ENCODE measurements around the gene TOR2A. TPM values are rescaled to one million over a fixed set of nuclear protein-coding genes. Genes with fewer than 3 reads are reported as not detected.

Gene TOR2A
- total and polyA plus RNA-seq, 9 donors, result 3.7 to 10.0 (median 9.2) TPM

GRCh38 chr9:127721391-127721821 is 13.7 kb downstream of the TOR2A start:
- Histone ChIP-seq H3K4me3 (ENCODE audit: low read length) (no peak overlapping the region), H3K36me3 (ENCODE audit: control insufficient read depth, insufficient read depth, low read length) (no peaks in the 10 kb centered on the region), H3K9me3 (replicated peaks; ENCODE audit: control insufficient read depth, low read depth, low read length) (no peaks in the 10 kb centered on the region), H3K27ac (ENCODE audit: low read length) (no peak overlapping the region), H3K27me3 (ENCODE audit: control insufficient read depth, insufficient read depth, low read length) (no peaks in the 10 kb centered on the region), H3K4me1 (ENCODE audit: control insufficient read depth, insufficient read depth, low read length) (peaks cover 12% of the 10 kb centered on the region)
- DNase-seq, result no peak
- WGBS (ENCODE audit: insufficient coverage), result 56% methylated on average over 10 of the region's 11 CpGs

- DNase-seq, result no peak
- Histone ChIP-seq H3K27ac (ENCODE audit: low read length) (no peak overlapping the region), H3K4me3 (ENCODE audit: low read length) (no peak overlapping the region)
Observed at GRCh38 chr9:127720865-127721227, 14.2 kb downstream of the TOR2A start.

GRCh38 chr9:127720031-127720864 is 14.8 kb downstream of the TOR2A start:
- 86% methylated on average over 11 of the region's 12 CpGs for WGBS (ENCODE audit: insufficient coverage)
- Histone ChIP-seq H3K9me3 (replicated peaks; ENCODE audit: control insufficient read depth, low read depth, low read length) (no peaks in the 10 kb centered on the region), H3K36me3 (ENCODE audit: control insufficient read depth, insufficient read depth, low read length) (no peaks in the 10 kb centered on the region), H3K4me3 (ENCODE audit: low read length) (no peak overlapping the region), H3K27me3 (ENCODE audit: control insufficient read depth, insufficient read depth, low read length) (no peaks in the 10 kb centered on the region), H3K4me1 (ENCODE audit: control insufficient read depth, insufficient read depth, low read length) (peaks cover 17% of the 10 kb centered on the region), H3K27ac (ENCODE audit: low read length) (no peak overlapping the region)
- no peak for DNase-seq

More at GRCh38 chr9:127720865-127721227, 14.2 kb downstream of the TOR2A start:
- H3K4me1 ChIP-seq (ENCODE audit: control insufficient read depth, insufficient read depth, low read length), result peaks cover 17% of the 10 kb centered on the region
- H3K9me3 ChIP-seq (replicated peaks; ENCODE audit: control insufficient read depth, low read depth, low read length), result no peaks in the 10 kb centered on the region
- H3K36me3 ChIP-seq (ENCODE audit: control insufficient read depth, insufficient read depth, low read length), result no peaks in the 10 kb centered on the region
- no peaks in the 10 kb centered on the region for H3K27me3 ChIP-seq (ENCODE audit: control insufficient read depth, insufficient read depth, low read length)

- WGBS (ENCODE audit: insufficient coverage), result 82% methylated on average over 2 of the region's 5 CpGs
- no peaks in the 10 kb centered on the region for H3K9me3 ChIP-seq (replicated peaks; ENCODE audit: control insufficient read depth, low read depth, low read length)
- peaks cover 3% of the 10 kb centered on the region for H3K36me3 ChIP-seq (ENCODE audit: control insufficient read depth, insufficient read depth, low read length)
- H3K4me1 ChIP-seq (ENCODE audit: control insufficient read depth, insufficient read depth, low read length), result peaks cover 13% of the 10 kb centered on the region
- H3K4me3 ChIP-seq (ENCODE audit: low read length), result no peak overlapping the region
- no peak for DNase-seq
- H3K27ac ChIP-seq (ENCODE audit: low read length), result no peak overlapping the region
- no peaks in the 10 kb centered on the region for H3K27me3 ChIP-seq (ENCODE audit: control insufficient read depth, insufficient read depth, low read length)
Observed at GRCh38 chr9:127717766-127718165, 17.3 kb downstream of the TOR2A start.

- 80% methylated on average over 4 of the region's 9 CpGs for WGBS (ENCODE audit: insufficient coverage)
- no peak for DNase-seq
- Histone ChIP-seq H3K9me3 (replicated peaks; ENCODE audit: control insufficient read depth, low read depth, low read length) (no peaks in the 10 kb centered on the region), H3K27me3 (ENCODE audit: control insufficient read depth, insufficient read depth, low read length) (no peaks in the 10 kb centered on the region), H3K4me3 (ENCODE audit: low read length) (peak overlapping the region; percentile 76), H3K27ac (ENCODE audit: low read length) (peak overlapping the region; percentile 83), H3K36me3 (ENCODE audit: control insufficient read depth, insufficient read depth, low read length) (peaks cover 7% of the 10 kb centered on the region), H3K4me1 (ENCODE audit: control insufficient read depth, insufficient read depth, low read length) (peaks cover 24% of the 10 kb centered on the region)
Observed at GRCh38 chr9:127716412-127716811, 18.7 kb downstream of the TOR2A start.

GRCh38 chr9:127715470-127716337 is 19.4 kb downstream of the TOR2A start, which contains the start of the genes PTRH1 and TTC16:
TSS of gene PTRH1 (minus strand) at chr9:127715663. CDS start at chr9:127715639, 24 bp downstream.
TSS of gene TTC16 (plus strand) at chr9:127716079. CDS start at chr9:127716146, 67 bp downstream.
- 1% methylated on average over 52 of the region's 65 CpGs for WGBS (ENCODE audit: insufficient coverage)
- H3K27ac ChIP-seq (ENCODE audit: low read length), result peak within 1 kb of the TSS; percentile 92
- H3K4me3 ChIP-seq (ENCODE audit: low read length), result peak within 1 kb of the TSS; percentile 76
- H3K36me3 ChIP-seq (ENCODE audit: control insufficient read depth, insufficient read depth, low read length), result peaks cover 7% of the 10 kb centered on the region
- no peaks in the 10 kb centered on the region for H3K27me3 ChIP-seq (ENCODE audit: control insufficient read depth, insufficient read depth, low read length)
- no peaks in the 10 kb centered on the region for H3K9me3 ChIP-seq (replicated peaks; ENCODE audit: control insufficient read depth, low read depth, low read length)
- H3K4me1 ChIP-seq (ENCODE audit: control insufficient read depth, insufficient read depth, low read length), result peaks cover 30% of the 10 kb centered on the region
- DNase-seq, result peak; percentile 99

GRCh38 chr9:127714951-127715469 is 20.1 kb downstream of the TOR2A start:
- Histone ChIP-seq H3K27ac (ENCODE audit: low read length) (peak overlapping the region; percentile 92), H3K4me3 (ENCODE audit: low read length) (peak overlapping the region; percentile 76), H3K4me1 (ENCODE audit: control insufficient read depth, insufficient read depth, low read length) (peaks cover 35% of the 10 kb centered on the region), H3K27me3 (ENCODE audit: control insufficient read depth, insufficient read depth, low read length) (no peaks in the 10 kb centered on the region), H3K9me3 (replicated peaks; ENCODE audit: control insufficient read depth, low read depth, low read length) (no peaks in the 10 kb centered on the region), H3K36me3 (ENCODE audit: control insufficient read depth, insufficient read depth, low read length) (peaks cover 7% of the 10 kb centered on the region)
- DNase-seq, result no peak
- WGBS (ENCODE audit: insufficient coverage), result under 1% methylated on average over 43 of the region's 44 CpGs

GRCh38 chr9:127714020-127714750 is 20.9 kb downstream of the TOR2A start:
- Histone ChIP-seq H3K27ac (ENCODE audit: low read length) (no peak overlapping the region), H3K9me3 (replicated peaks; ENCODE audit: control insufficient read depth, low read depth, low read length) (no peaks in the 10 kb centered on the region), H3K4me1 (ENCODE audit: control insufficient read depth, insufficient read depth, low read length) (peaks cover 35% of the 10 kb centered on the region), H3K27me3 (ENCODE audit: control insufficient read depth, insufficient read depth, low read length) (no peaks in the 10 kb centered on the region), H3K4me3 (ENCODE audit: low read length) (peak overlapping the region; percentile 76), H3K36me3 (ENCODE audit: control insufficient read depth, insufficient read depth, low read length) (peaks cover 7% of the 10 kb centered on the region)
- DNase-seq, result no peak
- WGBS (ENCODE audit: insufficient coverage), result 73% methylated on average over 16 of the region's 19 CpGs

GRCh38 chr9:127712867-127713266 is 22.2 kb downstream of the TOR2A start:
- Histone ChIP-seq H3K4me1 (ENCODE audit: control insufficient read depth, insufficient read depth, low read length) (peaks cover 35% of the 10 kb centered on the region), H3K27me3 (ENCODE audit: control insufficient read depth, insufficient read depth, low read length) (no peaks in the 10 kb centered on the region), H3K27ac (ENCODE audit: low read length) (no peak overlapping the region), H3K4me3 (ENCODE audit: low read length) (no peak overlapping the region), H3K9me3 (replicated peaks; ENCODE audit: control insufficient read depth, low read depth, low read length) (no peaks in the 10 kb centered on the region), H3K36me3 (ENCODE audit: control insufficient read depth, insufficient read depth, low read length) (peaks cover 7% of the 10 kb centered on the region)
- 77% methylated on average over 10 of the region's 10 CpGs for whole genome bisulfite sequencing (ENCODE audit: insufficient coverage)
- no peak for DNase-seq

Measured in muscle of leg (tissue), 11 donors.